ENCODE data around the gene PHYH.

DNA sequence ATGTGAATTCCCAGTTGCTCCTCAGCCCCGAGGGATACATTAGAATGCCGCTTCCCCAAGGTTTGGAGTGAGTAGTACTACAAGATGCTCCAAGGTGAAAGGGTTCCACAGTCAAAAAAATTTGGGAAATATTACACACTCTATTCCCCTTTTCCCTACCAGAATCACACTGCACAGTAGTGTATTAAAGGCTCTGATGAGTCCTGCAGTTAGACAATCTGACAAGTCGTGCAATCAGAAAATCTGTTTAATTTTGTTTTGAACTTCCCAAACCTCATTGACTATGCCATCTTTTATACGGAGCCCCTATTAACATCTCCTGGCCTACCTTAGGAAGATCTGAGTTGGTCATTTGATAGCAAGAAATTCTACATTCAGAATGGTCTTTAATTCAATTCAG, 52.1 kb downstream of the PHYH start:
- no peak for TF ChIP-seq EZH2 (IDR thresholded peaks at IDR 0.05; ENCODE audit: insufficient read depth, low read length)
- TF ChIP-seq, protein P1, sequence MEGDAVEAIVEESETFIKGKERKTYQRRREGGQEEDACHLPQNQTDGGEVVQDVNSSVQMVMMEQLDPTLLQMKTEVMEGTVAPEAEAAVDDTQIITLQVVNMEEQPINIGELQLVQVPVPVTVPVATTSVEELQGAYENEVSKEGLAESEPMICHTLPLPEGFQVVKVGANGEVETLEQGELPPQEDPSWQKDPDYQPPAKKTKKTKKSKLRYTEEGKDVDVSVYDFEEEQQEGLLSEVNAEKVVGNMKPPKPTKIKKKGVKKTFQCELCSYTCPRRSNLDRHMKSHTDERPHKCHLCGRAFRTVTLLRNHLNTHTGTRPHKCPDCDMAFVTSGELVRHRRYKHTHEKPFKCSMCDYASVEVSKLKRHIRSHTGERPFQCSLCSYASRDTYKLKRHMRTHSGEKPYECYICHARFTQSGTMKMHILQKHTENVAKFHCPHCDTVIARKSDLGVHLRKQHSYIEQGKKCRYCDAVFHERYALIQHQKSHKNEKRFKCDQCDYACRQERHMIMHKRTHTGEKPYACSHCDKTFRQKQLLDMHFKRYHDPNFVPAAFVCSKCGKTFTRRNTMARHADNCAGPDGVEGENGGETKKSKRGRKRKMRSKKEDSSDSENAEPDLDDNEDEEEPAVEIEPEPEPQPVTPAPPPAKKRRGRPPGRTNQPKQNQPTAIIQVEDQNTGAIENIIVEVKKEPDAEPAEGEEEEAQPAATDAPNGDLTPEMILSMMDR (IDR thresholded peaks at IDR 0.05; ENCODE audit: insufficient read depth, low read depth, low read length) = no peak

All from astrocyte (in vitro differentiated cells and primary cell).